CD14-positive monocyte (primary cell): ENCODE data around the gene MED26. TPM values are rescaled to one million over a fixed set of nuclear protein-coding genes. Genes with fewer than 3 reads are reported as not detected.
A peak's percentile ranks its signal among the peaks of the same experiment; 100 is the strongest.

Experiments
- DNase-seq, 3 donors: peaks; one replicate each; pipeline ENCODE4 v3.0.0-alpha.2; 2011 to 2022
- H2AFZ ChIP-seq: 2 replicates; pipeline ENCODE4 v1.6.0; 2012; ENCODE audit warnings: mild to moderate bottlenecking, low read depth, low read length, inconsistent platforms; ENCODE audit not compliant: insufficient read depth, poor library complexity, severe bottlenecking
- H3K27ac ChIP-seq, 2 donors: 1 replicate in 1 of 2; 2 replicates in 1 of 2; pipeline ENCODE4 v1.5.1; 2012 to 2013; ENCODE audit warnings: low read length in 2 of 2, control low read depth in 1 of 2, inconsistent platforms in 1 of 2, low read depth in 1 of 2, mild to moderate bottlenecking in 1 of 2
- H3K27me3 ChIP-seq, 2 donors: one replicate each; pipeline versions ENCODE4 v1.6.0 to v1.6.1; 2011 to 2013; ENCODE audit warnings: low read length in 2 of 2; ENCODE audit not compliant: control insufficient read depth in 2 of 2, insufficient read depth in 2 of 2
- H3K36me3 ChIP-seq, 2 donors: replicated peaks in 1 of 2; 1 replicate in 1 of 2; 2 replicates in 1 of 2; pipeline versions ENCODE4 v1.5.1 to v1.6.1; 2012 to 2013; ENCODE audit warnings: low read length in 2 of 2, control low read depth in 1 of 2, inconsistent platforms in 1 of 2, mild to moderate bottlenecking in 1 of 2; ENCODE audit not compliant: insufficient read depth in 2 of 2, control insufficient read depth in 1 of 2
- H3K4me1 ChIP-seq, 2 donors: 1 replicate in 1 of 2; 2 replicates in 1 of 2; pipeline versions ENCODE4 v1.5.1 to v1.6.1; 2012 to 2013; ENCODE audit warnings: low read length in 2 of 2, control low read depth in 1 of 2, inconsistent platforms in 1 of 2, mild to moderate bottlenecking in 1 of 2, moderate library complexity in 1 of 2; ENCODE audit not compliant: insufficient read depth in 2 of 2, control insufficient read depth in 1 of 2
- H3K4me2 ChIP-seq: replicated peaks from 2 replicates; pipeline ENCODE3; 2012; ENCODE audit warnings: low read length, moderate library complexity, mild to moderate bottlenecking; ENCODE audit not compliant: poor library complexity, severe bottlenecking; ENCODE audit errors: extremely low read depth
- H3K4me3 ChIP-seq, 3 experiments: fragments of 200-600 bp in 1 of 3; sonication (generic) in 1 of 3; replicated peaks in 1 of 3; 1 replicate in 2 of 3; 2 replicates in 1 of 3; pipeline ENCODE4 v1.5.1; 2011 to 2013; ENCODE audit warnings: low read length in 3 of 3, mild to moderate bottlenecking in 3 of 3, control low read depth in 2 of 3, low read depth in 2 of 3, inconsistent platforms in 1 of 3, moderate library complexity in 1 of 3
- H3K79me2 ChIP-seq: 2 replicates; pipeline ENCODE4 v1.6.0; 2012; ENCODE audit warnings: mild to moderate bottlenecking, control low read depth, inconsistent platforms, low read length, moderate library complexity; ENCODE audit not compliant: insufficient read depth
- H3K9ac ChIP-seq: 2 replicates; pipeline ENCODE4 v1.6.0; 2017; ENCODE audit warnings: low read length, mild to moderate bottlenecking; ENCODE audit not compliant: insufficient read depth, poor library complexity, severe bottlenecking
- H3K9me3 ChIP-seq, 2 donors: replicated peaks in 1 of 2; 1 replicate in 1 of 2; 2 replicates in 1 of 2; pipeline versions ENCODE4 v1.5.1 to v1.6.1; 2012 to 2013; ENCODE audit warnings: low read length in 2 of 2, control low read depth in 1 of 2; ENCODE audit not compliant: control insufficient read depth in 1 of 2, insufficient read depth in 1 of 2
- H4K20me1 ChIP-seq: 2 replicates; pipeline ENCODE4 v1.6.0; 2012; ENCODE audit warnings: mild to moderate bottlenecking, low read length, control low read depth, moderate library complexity; ENCODE audit not compliant: insufficient read depth
- H3K27ac Mint-ChIP-seq, 7 donors: one replicate each; pipeline ENCODE4 v1.8.0; 2020; ENCODE audit warnings: mild to moderate bottlenecking in 7 of 7, mixed read lengths in 7 of 7, moderate library complexity in 6 of 7, inconsistent platforms in 2 of 7
- H3K27me3 Mint-ChIP-seq, 3 donors: one replicate each; pipeline ENCODE4 v1.8.0; 2021 to 2022; ENCODE audit warnings: low read depth in 3 of 3, mild to moderate bottlenecking in 3 of 3, mixed read lengths in 3 of 3, moderate library complexity in 3 of 3, inconsistent platforms in 1 of 3
- H3K36me3 Mint-ChIP-seq, 2 donors: one replicate each; pipeline ENCODE4 v1.8.0; 2020; ENCODE audit warnings: mixed read lengths in 2 of 2, inconsistent platforms in 1 of 2, mild to moderate bottlenecking in 1 of 2
- H3K4me1 Mint-ChIP-seq: one replicate; pipeline ENCODE4 v1.8.0; 2020; ENCODE audit warnings: mild to moderate bottlenecking, mixed read lengths
- H3K4me3 Mint-ChIP-seq, 2 donors: one replicate each; pipeline ENCODE4 v1.8.0; 2020; ENCODE audit warnings: mild to moderate bottlenecking in 2 of 2, mixed read lengths in 2 of 2, moderate library complexity in 1 of 2
- H3K9me3 Mint-ChIP-seq, 7 donors: one replicate each; pipeline ENCODE4 v1.8.0; 2020 to 2022; ENCODE audit warnings: mixed read lengths in 7 of 7, mild to moderate bottlenecking in 6 of 7, moderate library complexity in 6 of 7, inconsistent platforms in 2 of 7
- CTCF ChIP-seq: fragments of 200-600 bp; IDR thresholded peaks from one replicate; pipeline ENCODE4 v1.8.0; 2022; ENCODE audit warnings: antibody characterized with exemption, mild to moderate bottlenecking
- WGBS: methylation state at CpG from one replicate; pipeline ENCODE4 v1.1.5; 2013; ENCODE audit warnings: missing lambda C conversion rate; ENCODE audit not compliant: insufficient coverage; 5-methylcytosine and 5-hydroxymethylcytosine counted together
- intact Hi-C, 2 donors: fragments of 100-400 bp; cut with micrococcal nuclease; formaldehyde crosslinking; loops; one replicate each; pipeline versions ENCODE4 v1.15.0 to v1.15.1; 2023
- polyA plus RNA-seq, 3 donors: library from polyadenylated mRNA; depleted of rRNA in 1 of 3; unstranded in 2 of 3; stranded (reverse) in 1 of 3; fragments of 300-500 nt in 2 of 3; fragments of >200 nt in 1 of 3; fragmentation: Illumina TruSeq in 2 of 3; gene quantifications; 1 replicate in 2 of 3; 2 replicates in 1 of 3; pipeline ENCODE4 v1.2.3, GENCODE V29; 2012 to 2021

The MED26 gene
- polyA plus RNA-seq, 3 donors, result 1.1 to 7.1 (median 2.1) TPM

- no CpG with 5 or more reads among the region's 5 CpGs for WGBS
- Mint-ChIP-seq H3K4me1 (peaks cover 12% of the 10 kb centered on the region), H3K9me3 (peaks cover 0 to 3% (median 0%) of the 10 kb centered on the region in 7 donors), H3K27me3 (peaks cover 0 to 2% (median 0%) of the 10 kb centered on the region in 3 donors), H3K27ac (no peak overlapping the region), H3K4me3 (no peak overlapping the region), H3K36me3 (peaks cover 69 to 89% of the 10 kb centered on the region in 2 donors)
- peaks cover 12 to 15% of the 10 kb centered on the region in 2 donors for H3K4me1 ChIP-seq
- peaks cover 55 to 84% of the 10 kb centered on the region in 2 donors for H3K36me3 ChIP-seq
- TF ChIP-seq CTCF, result no peak
- H4K20me1 ChIP-seq, result peaks cover 8% of the 10 kb centered on the region
- peaks cover 19% of the 10 kb centered on the region for H3K79me2 ChIP-seq
- H3K4me2 ChIP-seq, result no peak overlapping the region
- no peak overlapping the region for H3K27ac ChIP-seq
- intact Hi-C loops, result no loop called here
- H3K9ac ChIP-seq, result no peak overlapping the region
- no peaks in the 10 kb centered on the region for H3K27me3 ChIP-seq
- H3K9me3 ChIP-seq, result no peaks in the 10 kb centered on the region
- DNase-seq, result no peak
- no peak overlapping the region for H2AFZ ChIP-seq
- no peak overlapping the region for H3K4me3 ChIP-seq
These were observed 61.3 kb downstream of the MED26 start for GRCh38 chr19:16566702-16567101.

GRCh38 chr19:16566161-16566560, 61.8 kb downstream of the MED26 start:
- H3K36me3 Mint-ChIP-seq, result peaks cover 74 to 94% of the 10 kb centered on the region in 2 donors
- peaks cover 0 to 3% (median 0%) of the 10 kb centered on the region in 7 donors for H3K9me3 Mint-ChIP-seq
- H3K4me1 Mint-ChIP-seq, result peaks cover 7% of the 10 kb centered on the region
- peaks cover 0 to 2% (median 0%) of the 10 kb centered on the region in 3 donors for H3K27me3 Mint-ChIP-seq
- H3K4me3 Mint-ChIP-seq, result no peak overlapping the region
- Histone ChIP-seq H3K79me2 (peaks cover 13% of the 10 kb centered on the region), H2AFZ (no peak overlapping the region), H3K27me3 (no peaks in the 10 kb centered on the region), H4K20me1 (peaks cover 7% of the 10 kb centered on the region), H3K4me3 (no peak overlapping the region), H3K36me3 (peaks cover 60 to 90% of the 10 kb centered on the region in 2 donors), H3K4me1 (peaks cover 7 to 9% of the 10 kb centered on the region in 2 donors), H3K4me2 (no peak overlapping the region), H3K9me3 (no peaks in the 10 kb centered on the region), H3K9ac (no peak overlapping the region), H3K27ac (no peak overlapping the region)
- 12% methylated on average over 10 of the region's 10 CpGs for whole genome bisulfite sequencing
- peak overlapping the region in 3 of 7 donors; percentile 25 to 50 (median 46) for H3K27ac Mint-ChIP-seq
- no peak for TF ChIP-seq CTCF
- intact Hi-C loops, result no loop called here
- DNase-seq, result peak in 1 of 3 donors; percentile 6
